NCI-H1417 (cell line): ENCODE data around the gene ABAT.

ENCODE experiments used
- DNase-seq, 3 experiments: peaks; one replicate each; lab custom pipeline; 2025; lab: John Stamatoyannopoulos, UW

Gene ABAT

DNA sequence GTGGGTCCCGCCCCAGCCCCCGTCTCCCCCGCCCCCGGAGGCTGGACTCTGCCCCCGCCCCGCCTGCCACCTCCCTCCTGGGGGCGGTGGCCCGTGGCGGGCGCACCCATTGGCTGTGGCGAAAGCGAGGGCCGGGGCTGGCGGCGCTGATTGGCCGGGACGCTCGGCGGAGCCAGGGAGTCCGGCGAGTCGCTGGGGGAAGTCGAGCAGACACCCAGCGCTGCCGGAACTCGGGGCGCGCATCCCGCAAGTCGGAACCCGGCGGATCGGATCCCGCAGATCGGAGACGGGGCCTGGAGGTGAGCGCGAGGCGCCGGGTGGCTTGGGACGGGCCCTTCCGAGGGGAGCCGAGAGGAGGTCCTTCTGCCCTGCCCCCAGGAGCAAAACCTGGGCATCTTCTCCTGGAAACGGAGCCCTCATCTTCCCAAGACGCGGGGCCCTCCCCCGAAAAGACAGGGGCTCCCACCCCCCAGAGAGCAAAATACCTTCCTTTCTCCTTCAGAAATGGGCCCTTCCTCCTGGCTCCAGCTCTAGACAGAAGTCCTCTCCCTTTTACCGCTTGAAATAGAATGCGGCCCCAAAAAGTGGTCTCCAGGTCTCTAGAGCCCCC is at the start of gene ABAT:
Gene ABAT, plus strand, starts transcription at position 205 of the 610 bp plus-strand sequence. CDS start 61,123 bp downstream, outside the sequence.
- peak; percentile 75 to 86 (median 86) for DNase-seq

DNA sequence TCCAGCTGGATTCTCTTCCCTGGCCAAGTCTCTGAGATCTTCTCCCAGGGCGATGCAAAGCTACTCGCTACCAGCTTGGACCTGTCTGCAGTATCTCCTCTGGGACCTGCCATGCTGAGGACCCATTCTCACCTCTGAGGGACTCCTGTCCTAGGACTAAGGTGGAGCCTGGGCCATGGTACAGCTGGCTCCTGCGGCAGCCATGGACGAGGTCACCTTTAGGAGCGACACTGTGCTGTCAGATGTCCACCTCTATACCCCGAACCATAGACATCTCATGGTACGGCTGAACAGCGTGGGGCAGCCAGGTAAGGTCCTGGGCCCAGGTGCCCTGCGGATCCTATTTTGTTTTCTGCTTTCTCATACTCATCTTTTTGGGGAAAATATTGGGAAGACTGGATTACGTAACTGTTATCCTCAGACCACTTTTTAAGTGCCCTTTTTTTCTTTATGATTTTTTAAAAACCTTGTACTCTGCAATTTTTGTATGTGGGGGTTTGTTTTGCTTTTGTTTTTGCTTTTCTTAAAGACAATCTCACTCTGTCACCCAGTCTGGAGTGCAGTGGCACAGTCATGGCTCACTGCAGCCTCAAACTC is 48.8 kb upstream of the ABAT start:
- DNase-seq, result no peak

- DNase-seq, result no peak
Observed at GRCh38 chr16:8626946-8627345, 47.5 kb upstream of the ABAT start.

DNA sequence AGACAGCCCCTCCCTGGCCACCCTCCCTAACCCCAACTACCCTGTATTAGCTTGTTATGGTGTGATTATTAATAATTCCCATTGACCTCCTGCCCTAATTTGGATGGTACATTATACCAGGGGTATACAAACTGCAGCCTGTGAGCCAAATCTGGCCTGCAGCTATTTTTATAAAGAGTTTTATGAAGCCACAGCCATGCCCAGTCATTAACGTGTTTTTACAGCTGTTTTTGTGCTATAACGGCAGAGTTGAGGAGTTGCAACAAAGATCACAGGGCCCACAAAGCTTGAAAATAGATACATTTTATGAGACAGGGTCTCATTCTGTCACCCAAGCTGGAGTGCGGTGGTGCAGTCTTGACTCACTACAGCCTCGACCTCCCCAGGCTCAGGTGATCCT is 47.0 kb upstream of the ABAT start:
- DNase-seq, result no peak

- DNase-seq, result no peak
Observed at GRCh38 chr16:8628981-8629725, 45.3 kb upstream of the ABAT start.

GRCh38 chr16:8630255-8630953 is 44.0 kb upstream of the ABAT start:
- DNase-seq, result no peak

GRCh38 chr16:8631373-8631772 is 43.0 kb upstream of the ABAT start:
- no peak for DNase-seq

DNA sequence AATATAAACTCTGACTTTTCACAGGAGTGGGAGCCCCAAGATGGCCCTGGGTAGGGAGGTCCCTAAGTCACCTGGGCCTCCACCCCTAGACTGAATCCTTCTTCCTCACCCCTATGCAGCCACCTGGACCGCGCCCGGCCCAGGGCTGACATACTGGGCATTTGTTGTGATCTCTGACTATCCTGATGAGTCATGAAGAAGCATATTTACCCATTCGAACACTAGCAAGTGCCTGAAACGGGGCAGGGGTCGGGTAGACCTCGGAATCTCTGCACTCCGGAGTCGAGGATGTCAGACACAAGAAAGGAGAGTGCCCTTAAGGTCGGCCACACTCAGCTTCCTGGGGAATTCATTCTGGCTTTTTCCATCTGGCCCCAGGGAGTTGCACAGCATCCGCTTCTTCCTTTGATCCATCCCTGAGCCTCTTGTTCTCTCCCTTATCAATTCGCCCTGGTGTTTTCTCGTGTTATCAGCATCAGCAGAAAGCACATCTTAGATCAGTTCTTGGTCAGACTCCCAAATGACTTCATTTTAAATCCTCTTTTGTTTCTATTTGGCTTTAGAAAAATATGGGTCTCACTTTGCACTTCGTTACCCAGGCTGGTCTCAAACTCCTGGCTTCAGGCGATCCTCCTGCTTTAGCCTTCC is 42.5 kb upstream of the ABAT start:
- no peak for DNase-seq

DNA sequence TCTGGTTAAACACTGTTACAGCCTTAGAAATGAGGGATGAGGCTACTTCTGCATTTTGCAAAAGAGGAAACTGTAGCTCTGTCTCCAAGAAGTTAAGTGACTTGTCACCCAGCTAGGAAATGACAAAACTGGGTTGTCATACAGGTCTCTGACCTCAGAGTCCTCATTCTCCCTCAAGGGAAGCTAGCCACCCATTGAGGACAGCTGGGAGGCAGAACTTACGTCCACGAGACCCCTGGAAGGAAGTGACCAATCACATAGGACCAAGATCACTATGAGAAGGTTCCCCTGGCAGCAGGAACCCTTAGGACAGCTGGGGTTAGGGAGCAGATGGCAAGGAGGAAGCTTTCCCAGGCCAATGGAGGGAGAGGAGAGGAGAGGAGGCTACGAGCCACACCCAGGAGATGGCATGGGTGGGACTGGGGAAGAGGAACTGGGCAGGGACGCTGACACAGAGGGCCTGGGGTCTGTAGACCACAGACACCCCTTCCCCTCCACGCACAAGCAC is 41.7 kb upstream of the ABAT start:
- no peak for DNase-seq

DNA sequence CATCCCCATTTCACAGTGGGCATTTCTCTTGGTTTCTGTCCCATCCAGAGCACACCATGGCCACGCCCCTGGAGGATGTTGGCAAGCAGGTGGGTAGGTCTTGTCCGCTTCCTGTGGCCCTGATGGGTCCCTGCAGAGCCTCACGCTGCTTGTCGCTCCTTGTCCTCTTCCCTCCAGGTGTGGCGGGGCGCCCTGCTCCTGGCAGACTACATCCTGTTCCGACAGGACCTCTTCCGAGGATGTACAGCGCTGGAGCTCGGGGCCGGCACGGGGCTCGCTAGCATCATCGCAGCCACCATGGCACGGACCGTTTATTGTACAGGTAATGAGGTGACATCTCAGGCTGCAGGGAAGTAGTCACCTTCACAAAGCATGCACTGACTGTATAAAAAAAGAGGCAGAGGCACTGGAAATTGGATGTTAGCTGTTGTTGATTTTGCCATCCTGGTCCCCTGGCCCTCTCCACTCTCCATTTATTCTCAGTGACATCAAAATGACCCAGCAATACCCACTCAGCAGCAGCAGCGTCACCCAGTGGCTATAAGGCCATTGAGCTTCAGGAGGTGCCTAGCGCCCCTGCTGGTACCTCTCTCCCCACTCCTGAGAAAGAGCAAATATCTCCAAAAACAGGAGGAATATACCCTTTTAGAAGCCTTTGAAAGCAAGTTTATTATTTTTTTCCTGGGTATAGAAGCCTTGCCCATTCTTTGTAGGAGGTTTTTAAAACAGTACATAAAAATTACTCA is 39.3 kb upstream of the ABAT start:
- DNase-seq, result no peak

GRCh38 chr16:8639694-8640093 is 34.7 kb upstream of the ABAT start:
- DNase-seq, result no peak

GRCh38 chr16:8641671-8642070 is 32.7 kb upstream of the ABAT start:
- no peak for DNase-seq

DNA sequence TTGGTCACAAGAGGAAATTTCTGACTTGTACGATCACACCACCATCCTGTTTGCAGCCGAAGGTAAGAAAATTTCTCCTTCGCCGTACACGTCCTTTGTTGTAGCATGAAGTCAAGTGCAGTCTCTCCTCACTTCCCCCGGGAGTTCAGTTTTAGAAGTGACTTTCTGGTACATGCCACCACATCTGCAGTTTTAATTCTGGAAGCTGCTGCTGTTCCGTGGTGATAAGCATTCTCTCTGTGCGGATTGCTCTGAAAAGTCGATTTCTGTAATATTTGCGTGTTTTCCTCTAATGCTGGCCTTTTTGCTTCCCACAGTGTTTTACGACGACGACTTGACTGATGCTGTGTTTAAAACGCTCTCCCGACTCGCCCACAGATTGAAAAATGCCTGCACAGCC is 32.3 kb upstream of the ABAT start:
- DNase-seq, result no peak

- no peak for DNase-seq
Observed at GRCh38 chr16:8644211-8645140, 29.9 kb upstream of the ABAT start.

DNA sequence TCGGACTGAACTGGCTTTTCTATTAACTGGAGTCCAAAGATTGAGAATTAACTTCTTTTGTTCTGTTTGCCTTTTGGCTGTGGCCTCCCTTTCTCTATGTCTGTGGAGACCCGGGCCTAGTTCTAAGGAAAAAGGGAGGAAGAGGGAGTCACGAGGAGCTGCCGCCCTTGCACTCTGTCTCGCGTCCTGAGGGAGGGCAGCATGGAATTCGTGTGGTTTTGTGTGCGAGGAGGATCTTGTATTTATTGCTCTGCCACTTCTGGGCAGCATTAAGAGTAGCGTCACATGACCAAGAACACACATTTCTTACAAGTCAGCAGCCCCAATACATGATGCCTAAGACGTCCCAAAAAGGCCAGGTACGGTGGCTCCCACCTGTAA is 29.3 kb upstream of the ABAT start:
- DNase-seq, result no peak

GRCh38 chr16:8645831-8646230 is 28.6 kb upstream of the ABAT start:
- no peak for DNase-seq

DNA sequence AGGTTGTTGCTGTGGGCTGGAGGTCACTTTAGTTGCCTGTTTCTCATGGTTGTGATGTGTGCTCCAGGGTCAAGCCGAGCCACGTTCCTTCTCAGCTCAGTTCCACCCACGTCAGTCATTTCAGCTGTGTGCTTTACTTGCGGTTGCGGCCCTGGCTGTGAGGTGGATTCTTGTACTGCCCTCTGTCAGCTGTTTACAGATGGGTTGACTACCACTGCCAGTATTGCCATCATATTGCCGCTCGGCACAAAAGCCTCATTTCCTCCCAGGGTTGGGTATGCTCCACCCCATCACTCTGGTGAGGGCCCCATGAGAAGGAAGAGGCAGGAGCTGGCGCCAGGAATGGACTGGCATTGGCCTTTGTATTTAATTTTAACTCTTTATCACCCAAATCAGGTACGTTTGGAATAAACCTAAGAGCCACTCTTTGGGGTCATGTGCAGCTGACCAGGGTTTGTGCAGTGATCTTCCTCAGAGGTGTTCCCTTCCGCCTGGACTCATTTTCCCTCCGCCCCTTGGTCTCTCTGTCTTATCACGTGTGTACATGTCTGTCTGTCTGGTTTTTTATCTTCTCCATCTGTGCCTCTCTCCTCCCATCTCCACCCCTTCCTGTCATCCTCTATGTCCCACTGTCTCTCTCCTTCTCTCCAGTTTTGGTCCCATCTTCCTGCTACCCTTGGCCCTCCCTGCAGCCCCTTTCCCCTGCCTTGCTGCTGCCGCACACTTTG is 27.9 kb upstream of the ABAT start:
- DNase-seq, result no peak

GRCh38 chr16:8647721-8648318 is 26.6 kb upstream of the ABAT start:
- DNase-seq, result no peak

GRCh38 chr16:8648877-8649276 is 25.5 kb upstream of the ABAT start:
- DNase-seq, result no peak
